GM20431 (cell line): ENCODE measurements around the gene MPV17L.
"Not testable (repeated sequence)": the region's sequence is repeated elsewhere in the genome, so short reads cannot be mapped to it uniquely, and the experiment has no call there.

Experiments
- in situ Hi-C: fragments of 300-500 bp; cut with MseI, MboI; formaldehyde crosslinking; loops from one replicate; pipeline ENCODE4 v1.15.0; 2020; ENCODE audit warnings: low sequenced_read_pairs; ENCODE audit not compliant: unreplicated experiment

MPV17L gene

GRCh38 chr16:15445450-15445849 lies 49.9 kb downstream of the MPV17L start:
- in situ Hi-C loops, result no loop called here

- in situ Hi-C loops, result no loop called here
These were observed 51.3 kb downstream of the MPV17L start for GRCh38 chr16:15446901-15447300.

DNA sequence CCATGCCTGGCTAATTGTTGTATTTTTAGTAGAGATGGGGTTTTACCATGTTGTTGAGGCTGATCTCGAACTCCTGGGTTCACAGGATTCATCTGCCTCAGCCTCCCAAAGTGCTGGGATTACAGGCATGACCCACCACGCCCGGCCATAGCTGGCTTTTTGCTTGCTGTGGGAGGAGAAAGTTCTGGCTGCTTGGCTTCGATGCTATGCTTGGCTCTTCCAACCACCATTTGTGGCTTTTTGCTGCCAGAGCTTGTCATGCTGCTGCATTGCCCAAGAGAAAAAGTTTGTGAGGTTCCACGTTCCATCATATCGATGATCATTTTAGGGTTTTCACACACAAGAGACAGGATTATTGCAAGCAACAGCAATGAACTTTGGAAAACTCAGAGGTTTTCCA lies 55.1 kb downstream of the MPV17L start:
- in situ Hi-C loops, result no loop called here

DNA sequence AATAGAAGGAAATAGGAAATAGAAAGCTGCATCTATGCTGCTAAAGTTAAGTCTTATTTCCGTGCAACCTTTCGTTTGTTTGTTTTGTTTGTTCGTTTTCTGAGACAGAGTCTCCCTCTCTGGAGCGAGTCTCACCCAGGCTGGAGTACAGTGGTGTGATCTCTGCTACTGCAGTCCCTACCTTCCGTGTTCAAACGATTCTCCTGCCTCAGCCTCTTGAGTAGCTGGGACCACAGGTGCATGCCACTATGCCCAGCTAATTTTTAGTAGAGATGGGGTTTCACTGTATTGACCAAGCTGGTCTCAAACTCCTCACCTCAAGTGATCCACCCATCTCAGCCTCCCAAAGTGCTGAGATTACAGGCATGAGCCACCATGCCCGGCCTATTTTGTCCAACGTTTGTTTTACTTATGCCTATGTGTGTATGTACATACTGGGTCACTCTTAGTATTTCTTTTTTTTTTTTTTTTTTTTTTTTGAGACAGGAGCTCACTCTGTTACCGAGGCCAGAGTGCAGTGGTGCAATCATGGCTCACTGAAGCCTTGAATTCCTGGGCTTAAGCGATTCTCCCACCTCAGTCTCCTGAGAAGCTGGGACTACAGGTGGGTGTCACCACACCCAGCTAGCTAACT lies 55.7 kb downstream of the MPV17L start:
- in situ Hi-C loops, result no loop called here

DNA sequence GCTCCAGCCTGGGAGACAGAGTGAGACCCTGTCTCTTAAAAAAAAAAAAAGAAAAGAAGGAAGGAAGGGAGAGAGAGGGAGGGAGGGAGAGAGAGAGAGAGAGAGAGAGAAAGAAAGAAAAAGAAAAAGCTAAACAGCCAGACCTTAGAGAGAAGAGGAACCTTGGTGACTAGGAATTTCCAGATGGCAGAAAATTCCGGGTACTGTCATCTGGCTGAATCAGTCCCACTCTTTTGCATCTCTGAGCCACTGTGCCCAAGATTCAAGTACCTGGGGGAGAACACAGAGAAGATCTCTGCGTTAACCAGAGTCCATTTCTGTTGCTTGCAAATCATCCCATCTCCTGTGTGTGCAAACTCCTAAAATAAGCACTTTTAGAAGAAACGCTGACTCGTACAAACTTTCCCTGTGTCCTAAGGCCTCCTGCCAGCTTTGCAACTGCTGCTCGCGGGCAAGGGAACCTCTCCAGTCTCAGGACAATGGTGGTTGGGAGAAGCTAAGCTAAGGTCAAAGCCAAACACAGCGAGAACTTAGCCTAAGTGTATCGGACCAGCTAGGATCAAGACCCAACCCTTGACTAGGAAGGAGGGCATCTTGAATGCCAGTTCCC lies 56.8 kb downstream of the MPV17L start:
- in situ Hi-C loops, result no loop called here

DNA sequence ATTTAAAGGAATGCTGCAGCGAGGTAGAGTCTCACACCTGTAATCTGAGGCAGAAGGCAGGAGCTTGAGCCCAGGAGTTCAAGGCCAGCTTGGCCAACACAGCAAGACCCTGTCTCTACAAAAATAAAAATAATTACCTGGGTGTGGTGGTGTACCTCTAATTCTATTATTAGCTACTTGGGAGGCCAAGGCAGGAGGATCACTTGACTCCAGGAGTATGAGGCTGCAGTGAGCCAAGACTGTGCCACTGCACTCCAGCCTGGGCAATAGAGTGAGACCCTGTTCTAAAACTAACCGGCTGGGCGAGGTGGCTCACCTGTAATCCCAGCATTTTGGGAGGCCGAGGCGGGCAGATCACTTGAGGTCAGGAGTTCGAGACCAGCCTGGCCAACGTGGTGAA lies 57.7 kb downstream of the MPV17L start:
- in situ Hi-C loops, result not testable (repeated sequence)

DNA sequence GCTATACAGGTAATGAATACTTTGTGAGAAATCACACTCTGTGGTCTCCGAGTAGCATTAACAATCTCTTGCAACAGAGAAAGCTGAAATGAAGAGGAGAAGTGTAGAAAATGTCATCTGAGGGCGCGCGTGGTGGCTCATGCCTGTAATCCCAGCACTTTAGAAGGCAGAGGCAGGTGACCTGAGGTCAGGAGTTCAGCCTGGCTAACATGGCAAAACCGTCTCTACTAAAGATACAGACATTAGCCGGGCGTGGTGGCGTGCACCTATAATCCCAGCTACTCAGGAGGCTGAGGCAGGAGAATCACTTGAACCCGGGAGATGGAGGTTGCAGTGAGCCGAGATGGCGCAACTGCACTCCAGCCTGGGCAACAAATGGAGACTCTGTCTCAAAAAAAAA lies 59.4 kb downstream of the MPV17L start:
- in situ Hi-C loops, result not testable (repeated sequence)

- in situ Hi-C loops, result no loop called here
These were observed 61.8 kb downstream of the MPV17L start for GRCh38 chr16:15457400-15457799.

GRCh38 chr16:15457958-15458357 lies 62.4 kb downstream of the MPV17L start:
- in situ Hi-C loops, result no loop called here

DNA sequence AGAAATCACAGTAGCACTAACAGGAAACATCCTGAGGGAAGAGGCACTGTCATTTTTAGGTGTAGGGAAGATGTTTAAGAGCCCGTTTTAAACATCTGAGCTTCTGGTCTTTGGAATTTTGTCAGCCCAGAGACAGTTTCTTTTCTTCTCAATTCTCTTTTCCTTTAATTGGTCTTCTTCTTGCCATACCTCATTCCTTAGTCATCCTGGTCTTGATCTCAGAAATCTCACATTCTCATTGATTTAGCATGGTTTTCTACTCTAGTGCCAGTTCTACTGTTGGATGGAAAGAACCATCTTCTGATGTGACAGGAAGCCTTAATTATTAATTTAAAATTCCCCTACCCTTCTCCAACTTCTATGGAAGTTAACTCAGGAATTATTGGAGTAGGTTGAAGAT lies 64.2 kb downstream of the MPV17L start:
- in situ Hi-C loops, result no loop called here

DNA sequence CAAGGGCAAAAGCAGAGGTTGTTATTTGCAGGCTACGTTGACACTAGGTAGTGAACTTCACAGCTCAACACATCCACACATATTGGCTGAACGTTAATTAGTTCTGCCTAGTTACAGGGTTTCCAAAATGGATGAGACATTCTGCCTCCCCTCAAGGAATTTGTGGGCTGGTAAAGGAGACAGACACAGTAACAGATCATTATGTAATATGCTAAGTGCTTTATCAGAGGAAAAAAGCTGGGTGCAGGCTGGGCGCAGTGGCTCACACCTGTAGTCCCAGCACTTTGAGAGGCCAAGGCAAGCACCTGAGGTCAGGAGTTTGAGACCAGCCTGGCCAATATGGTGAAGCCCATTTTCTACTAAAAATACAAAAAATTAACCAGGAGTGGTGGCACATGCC lies 65.0 kb downstream of the MPV17L start:
- in situ Hi-C loops, result no loop called here

DNA sequence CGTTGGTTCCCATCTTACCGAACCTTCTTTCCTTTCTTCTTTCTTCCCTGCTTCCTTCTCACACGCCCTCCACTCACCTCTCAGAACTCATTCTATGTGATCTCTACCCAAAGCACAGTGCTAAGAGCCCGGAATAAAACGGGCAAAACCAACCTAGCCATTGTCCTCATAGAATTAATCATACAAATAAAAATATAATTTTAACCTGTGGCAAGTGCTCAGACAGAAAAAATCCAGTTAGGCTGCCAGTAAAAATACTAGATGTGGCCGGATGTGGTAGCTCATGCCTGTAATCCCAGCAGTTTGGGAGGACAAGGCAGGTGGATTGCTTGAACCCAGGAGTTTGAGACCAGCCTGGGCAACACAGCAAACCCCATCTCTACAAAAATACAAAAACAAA lies 65.8 kb downstream of the MPV17L start:
- in situ Hi-C loops, result no loop called here
